ENCODE results near the gene NPW. TPM values are rescaled to one million over a fixed set of nuclear protein-coding genes. Genes with fewer than 3 reads are reported as not detected.

The NPW gene
- total and polyA plus RNA-seq, 7 experiments from 2014 or later = 0.53 to 1.7 TPM; not detected in 5

DNA sequence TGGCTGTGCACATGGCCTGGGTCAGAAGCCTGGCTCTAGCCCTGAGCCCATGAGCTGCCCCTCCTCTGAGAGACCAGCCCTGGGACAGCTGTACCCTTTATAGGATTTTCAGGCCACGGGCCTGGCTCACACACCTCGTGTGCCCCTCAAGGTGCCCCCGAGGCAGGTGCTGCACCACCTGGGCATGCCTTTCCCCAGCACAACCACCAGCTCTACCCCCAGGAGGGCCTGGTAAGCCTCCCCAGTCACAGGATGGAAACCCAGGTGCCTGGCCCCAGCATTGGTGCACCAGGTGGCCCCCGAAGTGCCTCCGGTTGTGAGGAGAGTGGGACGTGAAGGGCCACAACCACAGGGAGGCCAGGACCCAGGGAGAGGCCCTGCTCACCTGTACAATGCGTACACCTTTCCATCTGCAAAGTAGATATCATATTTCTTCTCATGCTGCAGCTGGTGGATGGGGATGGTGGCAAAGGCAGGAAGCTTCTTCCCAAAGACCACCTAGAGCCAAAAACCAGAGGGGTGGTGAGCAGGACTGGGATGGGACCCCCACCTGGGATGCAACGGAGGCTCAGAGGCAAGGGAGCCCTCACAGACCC, 16.3 kb upstream of the NPW start:
- Histone ChIP-seq H3K36me3 (ENCODE audit: control insufficient read depth in 2 of 3, insufficient read depth in 3 of 3, low read length in 3 of 3) (peaks cover 0 to 53% (median 5%) of the 10 kb centered on the region in 3 experiments), H3K4me3 (ENCODE audit: low read length) (no peak overlapping the region), H3K27ac (ENCODE audit: low read depth, low read length) (no peak overlapping the region), H3K27me3 (ENCODE audit: control insufficient read depth in 2 of 2, insufficient read depth in 2 of 2, low read length in 2 of 2) (no peaks in the 10 kb centered on the region), H3K9me3 (ENCODE audit: control insufficient read depth in 2 of 3, low read length in 3 of 3) (no peaks in the 10 kb centered on the region), H3K4me1 (ENCODE audit: control insufficient read depth in 2 of 2, insufficient read depth in 2 of 2, low read length in 2 of 2) (peaks cover 20 to 22% of the 10 kb centered on the region in 2 donors)
- POLR2A ChIA-PET = interaction anchor here (0.8 to 2.4 kb wide), 5 partner anchors 10 to 176 kb away, joined by 3 to 8 read pairs (median 3); partner anchors contain the start of genes FAHD1, RAB26 and RPS2
- Mint-ChIP-seq H3K4me3 (peak overlapping the region in 1 of 10 donors; percentile 66), H3K9me3 (no peaks in the 10 kb centered on the region), H3K27ac (no peak overlapping the region), H3K36me3 (peaks cover 0 to 10% (median under 1%) of the 10 kb centered on the region in 5 donors), H3K4me1 (peaks cover 14 to 35% (median 24%) of the 10 kb centered on the region in 7 donors), H3K27me3 (no peaks in the 10 kb centered on the region)
- intact Hi-C loops (cut with micrococcal nuclease) = no loop called here
- CTCF ChIA-PET = interaction anchor here (0.6 to 1.7 kb wide), 7 partner anchors 133 to 802 kb away, joined by 3 to 11 read pairs (median 3); partner anchors contain the start of genes PKD1 and TRAF7
- no peak for DNase-seq
- no peak for ATAC-seq

DNA sequence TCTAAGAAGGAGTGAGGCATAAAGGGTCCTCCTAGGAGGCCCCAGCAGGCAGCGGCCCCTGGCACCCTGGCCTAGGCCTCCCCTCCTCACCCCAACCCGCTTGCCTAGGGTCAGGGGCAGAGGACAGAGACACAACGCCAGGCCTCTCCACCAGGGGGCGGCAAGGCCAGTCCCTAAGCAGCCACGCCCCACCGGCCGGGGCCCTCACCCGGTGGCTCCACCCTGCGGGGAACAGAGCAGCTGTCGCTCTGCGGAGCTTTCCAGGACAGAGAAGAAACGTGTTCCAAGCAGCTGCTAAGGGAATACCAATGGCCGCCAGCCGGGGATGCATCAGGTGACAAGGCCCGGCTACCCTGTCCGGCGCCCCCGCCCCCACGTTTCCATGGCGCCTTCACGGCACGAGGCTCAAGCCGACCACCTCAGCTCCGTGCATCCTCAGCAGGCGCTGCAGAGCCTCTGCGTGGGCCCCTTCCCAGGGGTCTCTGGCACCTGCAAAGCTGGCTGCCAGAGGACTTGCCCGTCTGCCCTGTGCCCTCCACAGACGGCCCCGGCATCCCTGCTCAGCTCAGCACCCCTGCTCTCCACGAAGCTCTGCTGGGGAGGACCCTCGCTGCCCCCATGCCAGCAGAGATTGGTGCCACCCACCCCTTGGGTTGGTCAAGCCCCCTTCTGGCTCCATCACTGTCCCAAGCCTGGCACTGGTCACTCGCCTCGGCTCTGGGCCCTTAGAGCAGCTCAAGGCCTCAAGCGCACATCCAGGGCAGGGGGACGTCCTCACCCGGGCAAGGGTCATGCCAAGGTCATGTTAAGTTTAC, 15.6 kb upstream of the NPW start:
- no peak overlapping the region for H3K27ac ChIP-seq (ENCODE audit: low read depth, low read length)
- peak overlapping the region in 3 of 10 donors; percentile 35 to 66 (median 58) for H3K4me3 Mint-ChIP-seq
- H3K9me3 Mint-ChIP-seq = no peaks in the 10 kb centered on the region
- no peaks in the 10 kb centered on the region for H3K27me3 Mint-ChIP-seq
- peaks cover 0 to 12% (median 0%) of the 10 kb centered on the region in 5 donors for H3K36me3 Mint-ChIP-seq
- H3K9me3 ChIP-seq (ENCODE audit: control insufficient read depth in 2 of 3, low read length in 3 of 3) = no peaks in the 10 kb centered on the region
- intact Hi-C loops (cut with micrococcal nuclease) = no loop called here
- H3K4me1 Mint-ChIP-seq = peaks cover 20 to 41% (median 30%) of the 10 kb centered on the region in 7 donors
- H3K36me3 ChIP-seq (ENCODE audit: control insufficient read depth in 2 of 3, insufficient read depth in 3 of 3, low read length in 3 of 3) = peaks cover 0 to 46% (median 5%) of the 10 kb centered on the region in 3 experiments
- peaks cover 27 to 29% of the 10 kb centered on the region in 2 donors for H3K4me1 ChIP-seq (ENCODE audit: control insufficient read depth in 2 of 2, insufficient read depth in 2 of 2, low read length in 2 of 2)
- ChIA-PET POLR2A (interaction anchor here (0.7 to 2.4 kb wide), 8 partner anchors 9 to 177 kb away, joined by 3 to 8 read pairs (median 4); partner anchors contain the start of genes FAHD1, RAB26, RPS2 and TRAF7), CTCF (interaction anchor here (0.6 to 1.7 kb wide), 9 partner anchors 18 to 803 kb away, joined by 3 to 11 read pairs (median 3); partner anchors contain the start of genes GFER, PKD1 and TRAF7)
- H3K27me3 ChIP-seq (ENCODE audit: control insufficient read depth in 2 of 2, insufficient read depth in 2 of 2, low read length in 2 of 2) = no peaks in the 10 kb centered on the region
- DNase-seq (peak; percentile 71 to 91 (median 83)), ATAC-seq (peak; percentile 98)
- H3K4me3 ChIP-seq (ENCODE audit: low read length) = no peak overlapping the region
- no peak overlapping the region for H3K27ac Mint-ChIP-seq

DNA sequence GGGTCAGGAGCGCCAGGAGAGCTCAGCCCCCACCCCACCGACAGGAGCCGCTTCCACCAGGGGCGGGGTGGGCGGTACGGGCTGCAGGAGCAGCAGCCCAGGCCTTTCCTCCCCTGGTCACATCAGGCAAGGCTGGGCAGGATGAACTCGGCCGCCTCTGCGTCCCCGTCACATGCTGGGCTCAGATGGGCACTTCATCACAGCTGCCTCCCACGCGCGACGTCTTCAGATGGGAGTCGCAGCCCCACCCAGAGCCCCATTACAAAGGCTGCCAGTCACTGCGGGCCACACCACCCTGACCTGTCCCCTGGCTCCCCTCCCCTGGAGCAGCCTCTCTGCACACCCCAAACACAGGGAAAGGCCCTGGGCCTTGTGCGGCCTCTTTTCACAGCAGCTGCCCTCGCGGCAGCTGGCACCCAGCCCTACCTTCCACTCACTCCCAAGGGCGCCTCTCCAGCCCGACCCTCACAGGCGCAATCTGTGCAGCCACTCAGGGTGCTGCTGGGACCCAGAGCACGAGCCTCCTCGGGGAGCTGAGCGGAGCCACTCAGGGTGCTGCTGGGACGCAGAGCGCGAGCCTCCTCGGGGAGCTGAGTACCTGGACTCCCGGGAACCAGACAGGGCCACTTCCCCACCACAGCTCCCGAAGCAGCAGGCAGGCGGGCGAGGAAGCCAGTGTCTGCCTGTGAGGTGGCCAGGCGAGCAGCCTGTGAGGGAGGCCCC, 14.6 kb upstream of the NPW start:
- peaks cover 22 to 42% (median 30%) of the 10 kb centered on the region in 7 donors for H3K4me1 Mint-ChIP-seq
- DNase-seq (no peak), ATAC-seq (no peak)
- Histone ChIP-seq H3K27ac (ENCODE audit: low read depth, low read length) (no peak overlapping the region), H3K36me3 (ENCODE audit: control insufficient read depth in 2 of 3, insufficient read depth in 3 of 3, low read length in 3 of 3) (peaks cover 0 to 37% (median 5%) of the 10 kb centered on the region in 3 experiments), H3K4me1 (ENCODE audit: control insufficient read depth in 2 of 2, insufficient read depth in 2 of 2, low read length in 2 of 2) (peaks cover 29 to 31% of the 10 kb centered on the region in 2 donors), H3K4me3 (ENCODE audit: low read length) (no peak overlapping the region), H3K9me3 (ENCODE audit: control insufficient read depth in 2 of 3, low read length in 3 of 3) (no peaks in the 10 kb centered on the region), H3K27me3 (ENCODE audit: control insufficient read depth in 2 of 2, insufficient read depth in 2 of 2, low read length in 2 of 2) (no peaks in the 10 kb centered on the region)
- peak overlapping the region in 2 of 10 donors; percentile 14 to 21 for H3K4me3 Mint-ChIP-seq
- POLR2A ChIA-PET = interaction anchor here (1.3 to 2.4 kb wide), 4 partner anchors 10 to 150 kb away, joined by 4 to 8 read pairs (median 6); partner anchors contain the start of genes RPS2 and TRAF7
- no peaks in the 10 kb centered on the region for H3K9me3 Mint-ChIP-seq
- peaks cover 0 to 12% (median 0%) of the 10 kb centered on the region in 5 donors for H3K36me3 Mint-ChIP-seq
- intact Hi-C loops (cut with micrococcal nuclease) = loop anchor here in 1 of 2 donors (5.0 kb wide), 1 partner anchor 42 kb away; the partner anchor contains the start of genes NTHL1 and TSC2
- no peaks in the 10 kb centered on the region for H3K27me3 Mint-ChIP-seq
- CTCF ChIA-PET = interaction anchor here (0.6 to 1.6 kb wide), 2 partner anchors 19 to 150 kb away, joined by 3 to 11 read pairs; partner anchors contain the start of gene TRAF7
- no peak overlapping the region for H3K27ac Mint-ChIP-seq

DNA sequence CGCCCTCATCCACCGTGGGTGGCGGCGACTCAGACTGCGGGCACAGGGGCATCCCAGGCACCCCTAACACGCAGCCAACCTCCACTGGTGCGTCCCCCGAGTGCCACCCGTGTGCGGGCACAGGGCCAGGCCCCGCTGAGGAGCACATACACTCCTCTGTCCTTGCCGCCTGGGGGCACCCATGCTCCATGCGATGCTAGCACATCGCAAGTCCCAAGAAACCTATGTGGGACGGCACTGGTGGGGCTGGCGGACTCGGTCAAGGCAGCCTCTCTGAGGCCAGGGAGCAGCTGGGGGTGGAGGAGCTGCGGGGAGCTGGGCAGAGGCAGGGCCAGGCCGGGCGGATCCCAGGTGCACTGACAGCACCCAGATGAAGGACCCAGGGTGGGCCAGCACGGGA, 13.9 kb upstream of the NPW start:
- no peak overlapping the region for H3K27ac ChIP-seq (ENCODE audit: low read depth, low read length)
- H3K9me3 ChIP-seq (ENCODE audit: control insufficient read depth in 2 of 3, low read length in 3 of 3) = no peaks in the 10 kb centered on the region
- POLR2A ChIA-PET = interaction anchor here (1.9 to 2.4 kb wide), 2 partner anchors 41 to 150 kb away, joined by 5 to 7 read pairs; partner anchors contain the start of genes RPS2 and TRAF7
- intact Hi-C loops (cut with micrococcal nuclease) = loop anchor here in 1 of 2 donors (5.0 kb wide), 1 partner anchor 42 kb away; the partner anchor contains the start of genes NTHL1 and TSC2
- DNase-seq = no peak
- no peaks in the 10 kb centered on the region for H3K27me3 Mint-ChIP-seq
- peak overlapping the region in 1 of 9 donors; percentile 77 for H3K27ac Mint-ChIP-seq
- no peak overlapping the region for H3K4me3 ChIP-seq (ENCODE audit: low read length)
- no peaks in the 10 kb centered on the region for H3K9me3 Mint-ChIP-seq
- peaks cover 0 to 30% (median 5%) of the 10 kb centered on the region in 3 experiments for H3K36me3 ChIP-seq (ENCODE audit: control insufficient read depth in 2 of 3, insufficient read depth in 3 of 3, low read length in 3 of 3)
- CTCF ChIA-PET = interaction anchor here (0.6 kb wide), 1 partner anchor 19 kb away, joined by 3 read pairs; no protein-coding TSS in a partner anchor
- H3K36me3 Mint-ChIP-seq = peaks cover 0 to 12% (median 0%) of the 10 kb centered on the region in 5 donors
- H3K4me1 Mint-ChIP-seq = peaks cover 22 to 48% (median 35%) of the 10 kb centered on the region in 7 donors
- ATAC-seq = no peak
- H3K27me3 ChIP-seq (ENCODE audit: control insufficient read depth in 2 of 2, insufficient read depth in 2 of 2, low read length in 2 of 2) = no peaks in the 10 kb centered on the region
- H3K4me3 Mint-ChIP-seq = peak overlapping the region in 1 of 10 donors; percentile 87
- peaks cover 36 to 38% of the 10 kb centered on the region in 2 donors for H3K4me1 ChIP-seq (ENCODE audit: control insufficient read depth in 2 of 2, insufficient read depth in 2 of 2, low read length in 2 of 2)

DNA sequence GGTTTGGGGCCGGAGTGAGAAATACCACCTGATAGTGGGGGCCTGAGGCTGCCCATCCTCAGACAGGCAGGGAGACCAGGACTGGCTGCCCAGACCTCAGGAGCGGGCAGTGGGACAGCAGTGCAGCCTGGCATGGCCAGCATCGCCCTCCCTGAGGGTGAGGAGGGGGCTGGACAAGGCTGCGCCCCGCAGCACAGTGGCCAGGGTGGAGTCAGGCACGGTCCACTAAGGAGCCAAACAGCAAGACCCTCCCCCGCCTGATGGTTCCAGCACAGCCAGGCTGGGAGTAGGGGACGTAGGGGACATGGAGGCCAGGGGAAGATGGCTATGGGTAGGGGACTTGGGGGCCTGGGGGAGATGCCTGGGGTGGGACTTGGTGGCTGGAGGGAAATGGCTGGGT, 13.3 kb upstream of the NPW start:
- CTCF ChIA-PET = no interaction called here
- Histone ChIP-seq H3K9me3 (ENCODE audit: control insufficient read depth in 2 of 3, low read length in 3 of 3) (no peaks in the 10 kb centered on the region), H3K27me3 (ENCODE audit: control insufficient read depth in 2 of 2, insufficient read depth in 2 of 2, low read length in 2 of 2) (no peaks in the 10 kb centered on the region), H3K4me3 (ENCODE audit: low read length) (no peak overlapping the region), H3K27ac (ENCODE audit: low read depth, low read length) (no peak overlapping the region), H3K36me3 (ENCODE audit: control insufficient read depth in 2 of 3, insufficient read depth in 3 of 3, low read length in 3 of 3) (peaks cover 0 to 23% (median 5%) of the 10 kb centered on the region in 3 experiments), H3K4me1 (ENCODE audit: control insufficient read depth in 2 of 2, insufficient read depth in 2 of 2, low read length in 2 of 2) (peaks cover 36 to 38% of the 10 kb centered on the region in 2 donors)
- peak overlapping the region in 2 of 9 donors; percentile 49 to 77 for H3K27ac Mint-ChIP-seq
- H3K36me3 Mint-ChIP-seq = peaks cover 0 to 10% (median 0%) of the 10 kb centered on the region in 5 donors
- H3K9me3 Mint-ChIP-seq = no peaks in the 10 kb centered on the region
- intact Hi-C loops (cut with micrococcal nuclease) = loop anchor here in 1 of 2 donors (5.0 kb wide), 1 partner anchor 41 kb away; the partner anchor contains the start of genes NTHL1 and TSC2
- POLR2A ChIA-PET = no interaction called here
- DNase-seq (no peak), ATAC-seq (no peak)
- no peaks in the 10 kb centered on the region for H3K27me3 Mint-ChIP-seq
- H3K4me1 Mint-ChIP-seq = peaks cover 22 to 48% (median 35%) of the 10 kb centered on the region in 7 donors
- peak overlapping the region in 4 of 10 donors; percentile 35 to 87 (median 69) for H3K4me3 Mint-ChIP-seq
